GM04503 (cell line): ENCODE results near the gene MUC6.

Experiments used
- DNase-seq: peaks from one replicate; pipeline ENCODE4 v3.0.0-alpha.2; 2012; ENCODE audit warnings: low read depth

The MUC6 gene

DNA sequence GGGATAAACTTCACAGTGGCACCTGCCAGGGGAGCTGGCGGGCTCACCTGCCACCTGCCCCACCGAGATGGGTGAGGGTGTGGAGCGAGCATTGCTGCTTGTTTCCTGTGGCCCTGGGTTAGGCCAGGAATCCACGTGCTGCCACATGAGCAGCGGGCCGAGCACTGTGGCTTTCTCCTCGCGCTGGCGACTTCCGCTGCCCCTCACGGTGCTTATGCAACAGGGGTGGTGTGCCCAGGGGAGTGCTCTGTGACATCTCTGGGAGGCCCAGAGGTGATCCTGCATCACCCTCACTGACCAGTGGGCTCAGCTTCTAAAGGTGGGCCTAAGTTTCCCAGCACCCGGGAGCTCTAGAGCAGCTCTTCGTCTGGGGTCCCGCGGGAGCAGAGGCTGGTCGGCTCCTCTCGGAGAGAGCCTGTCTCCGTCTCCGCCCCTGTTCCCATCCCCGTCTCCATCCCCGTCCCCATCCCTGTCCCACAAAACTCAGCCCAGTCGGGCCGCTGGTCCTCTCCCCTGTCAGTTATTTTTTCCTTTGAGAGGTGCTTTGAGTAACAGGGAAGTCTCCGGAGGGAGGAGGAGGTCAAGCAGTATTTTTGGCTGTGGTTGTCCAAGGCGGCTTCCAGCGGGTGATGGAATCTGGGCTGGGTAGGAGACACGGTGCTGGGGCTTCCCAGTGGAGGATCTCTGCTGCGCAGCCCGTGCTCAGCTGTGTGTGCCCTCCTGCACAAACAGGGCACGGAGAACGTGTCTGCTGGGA lies 68.3 kb downstream of the MUC6 start:
- DNase-seq, result no peak

- DNase-seq, result no peak
Measured at GRCh38 chr11:965206-965775, 71.2 kb downstream of the MUC6 start.

GRCh38 chr11:963852-964251 lies 72.7 kb downstream of the MUC6 start:
- no peak for DNase-seq
